OCI-LY1 (cell line): ENCODE data around the gene IL11.
"Not testable (repeated sequence)": the region's sequence is repeated elsewhere in the genome, so short reads cannot be mapped to it uniquely, and the experiment has no call there.

Experiments
- H2AFZ ChIP-seq: fragments of 200-600 bp; sonication (generic), shearing (Covaris generic); 2 replicates; pipeline ENCODE4 v1.6.0; 2014; ENCODE audit warnings: antibody characterized with exemption, mild to moderate bottlenecking, low read length
- H3F3A ChIP-seq: fragments of 200-600 bp; sonication (generic), shearing (Covaris generic); 2 replicates; pipeline ENCODE4 v1.6.0; 2014; ENCODE audit warnings: mild to moderate bottlenecking, antibody characterized with exemption, low read length, moderate library complexity; ENCODE audit not compliant: insufficient read depth
- H3K27ac ChIP-seq: fragments of 200-600 bp; sonication (generic); 2 replicates; pipeline ENCODE4 v1.5.1; 2014; ENCODE audit warnings: low read length, mixed run types, mild to moderate bottlenecking, low read depth; ENCODE audit not compliant: poor library complexity, severe bottlenecking
- H3K27me3 ChIP-seq: fragments of 200-600 bp; sonication (generic); 2 replicates; pipeline ENCODE4 v1.6.0; 2014; ENCODE audit warnings: antibody characterized with exemption, mild to moderate bottlenecking, low read length, moderate library complexity; ENCODE audit not compliant: insufficient read depth
- H3K36me3 ChIP-seq: fragments of 200-600 bp; sonication (generic); 2 replicates; pipeline ENCODE4 v1.6.1; 2014; ENCODE audit warnings: mild to moderate bottlenecking, antibody characterized with exemption, low read length, moderate library complexity, mixed read lengths; ENCODE audit not compliant: insufficient read depth
- H3K4me1 ChIP-seq: fragments of 200-600 bp; sonication (generic); 2 replicates; pipeline ENCODE4 v1.5.1; 2014; ENCODE audit warnings: mild to moderate bottlenecking, low read length, moderate library complexity; ENCODE audit not compliant: insufficient read depth, severe bottlenecking
- H3K4me2 ChIP-seq: fragments of 200-600 bp; sonication (generic), shearing (Covaris generic); 2 replicates; pipeline ENCODE4 v1.6.1; 2014; ENCODE audit warnings: low read length
- H3K4me3 ChIP-seq: fragments of 200-600 bp; sonication (generic); 2 replicates; pipeline ENCODE4 v1.5.1; 2014; ENCODE audit warnings: low read length, low read depth, mild to moderate bottlenecking, mixed read lengths; ENCODE audit not compliant: poor library complexity, severe bottlenecking
- H3K79me2 ChIP-seq: fragments of 200-600 bp; shearing (Covaris generic); 2 replicates; pipeline ENCODE4 v1.6.1; 2016; ENCODE audit warnings: mixed run types, low read length, mixed read lengths; ENCODE audit not compliant: insufficient read depth
- H3K9ac ChIP-seq: fragments of 200-600 bp; sonication (generic), shearing (Covaris generic); 2 replicates; pipeline ENCODE4 v1.6.1; 2014; ENCODE audit warnings: mild to moderate bottlenecking, low read length, mixed read lengths
- H3K9me2 ChIP-seq: fragments of 200-600 bp; sonication (generic), shearing (Covaris generic); 2 replicates; pipeline ENCODE4 v1.6.1; 2014; ENCODE audit warnings: low read depth, mild to moderate bottlenecking, low read length, mixed read lengths
- H3K9me3 ChIP-seq: fragments of 200-600 bp; shearing (Covaris generic); 2 replicates; pipeline ENCODE4 v1.6.1; 2014; ENCODE audit warnings: low read length, mixed read lengths
- H4K20me1 ChIP-seq: fragments of 200-600 bp; sonication (generic), shearing (Covaris generic); 2 replicates; pipeline ENCODE4 v1.6.0; 2016; ENCODE audit warnings: mild to moderate bottlenecking, low read length; ENCODE audit not compliant: insufficient read depth
- CTCF ChIP-seq: fragments of 200-600 bp; sonication (generic), shearing (Covaris generic); IDR thresholded peaks from 2 replicates; pipeline ENCODE4 v1.5.1; 2017; ENCODE audit warnings: mild to moderate bottlenecking, antibody characterized with exemption, low read length, moderate library complexity, mixed read lengths
- EZH2 ChIP-seq: fragments of 200-600 bp; sonication (generic), shearing (Covaris generic); IDR thresholded peaks from 2 replicates; pipeline ENCODE4 v1.8.0; 2017; ENCODE audit warnings: borderline replicate concordance, mixed run types, mild to moderate bottlenecking, antibody characterized with exemption, low read length, moderate library complexity, mixed read lengths

Gene IL11

GRCh38 chr19:55418185-55418584 lies 47.9 kb upstream of the IL11 start:
- H3K36me3 ChIP-seq: no peaks in the 10 kb centered on the region; the same call in 1 of the 2 replicates
- no peak for TF ChIP-seq EZH2
- TF ChIP-seq CTCF: peak; percentile 95
- H3K4me2 ChIP-seq: no peak overlapping the region
- peaks cover 13% of the 10 kb centered on the region; the same call in 1 of the 2 replicates for H3K27me3 ChIP-seq
- H3K27ac ChIP-seq: no peak overlapping the region
- H3F3A ChIP-seq: no peaks in the 10 kb centered on the region
- H3K4me1 ChIP-seq: no peaks in the 10 kb centered on the region
- H4K20me1 ChIP-seq: no peaks in the 10 kb centered on the region
- H3K79me2 ChIP-seq: no peaks in the 10 kb centered on the region
- peaks cover 3% of the 10 kb centered on the region; the same call in 1 of the 2 replicates for H3K9me3 ChIP-seq
- H3K4me3 ChIP-seq: no peak overlapping the region
- H2AFZ ChIP-seq: no peak overlapping the region
- H3K9me2 ChIP-seq: no peaks in the 10 kb centered on the region
- H3K9ac ChIP-seq: no peak overlapping the region

- Histone ChIP-seq H3F3A (no peaks in the 10 kb centered on the region), H2AFZ (no peak overlapping the region), H3K4me1 (peaks cover 23% of the 10 kb centered on the region), H3K9me2 (no peaks in the 10 kb centered on the region), H3K79me2 (peaks cover 19% of the 10 kb centered on the region), H3K27ac (no peak overlapping the region), H3K4me3 (no peak overlapping the region), H3K9me3 (no peaks in the 10 kb centered on the region), H3K36me3 (peaks cover 26% of the 10 kb centered on the region), H3K9ac (no peak overlapping the region), H3K27me3 (no peaks in the 10 kb centered on the region), H3K4me2 (no peak overlapping the region), H4K20me1 (no peaks in the 10 kb centered on the region)
- TF ChIP-seq EZH2 (no peak), CTCF (no peak)
Observed at GRCh38 chr19:55410168-55410567, 39.9 kb upstream of the IL11 start.

GRCh38 chr19:55409179-55409578 lies 38.9 kb upstream of the IL11 start:
- H3K36me3 ChIP-seq: peaks cover 33% of the 10 kb centered on the region
- peaks cover 26% of the 10 kb centered on the region for H3K4me1 ChIP-seq
- peaks cover 19% of the 10 kb centered on the region for H3K79me2 ChIP-seq
- H3K4me2 ChIP-seq, H3K4me3 ChIP-seq, H3K9me2 ChIP-seq, H3K9ac ChIP-seq, H3K27me3 ChIP-seq, H4K20me1 ChIP-seq, H3F3A ChIP-seq, H3K27ac ChIP-seq, H2AFZ ChIP-seq, H3K9me3 ChIP-seq: not testable (repeated sequence)

GRCh38 chr19:55408533-55408872 lies 38.2 kb upstream of the IL11 start:
- no peaks in the 10 kb centered on the region for H3K27me3 ChIP-seq
- H4K20me1 ChIP-seq: no peaks in the 10 kb centered on the region
- peak overlapping the region; percentile 42 for H3K4me3 ChIP-seq
- peak overlapping the region; percentile 68 for H3K4me2 ChIP-seq
- H3K9ac ChIP-seq: peak overlapping the region; percentile 51; the same call in 1 of the 2 replicates
- no peak overlapping the region for H2AFZ ChIP-seq
- H3K4me1 ChIP-seq: peaks cover 26% of the 10 kb centered on the region
- H3K9me3 ChIP-seq: no peaks in the 10 kb centered on the region
- H3K9me2 ChIP-seq: no peaks in the 10 kb centered on the region
- H3K27ac ChIP-seq: peak overlapping the region; percentile 96
- H3F3A ChIP-seq: no peaks in the 10 kb centered on the region
- H3K79me2 ChIP-seq: peaks cover 19% of the 10 kb centered on the region
- H3K36me3 ChIP-seq: peaks cover 38% of the 10 kb centered on the region
- TF ChIP-seq CTCF (no peak), EZH2 (no peak)
